GM19035 (cell line): ENCODE measurements around the gene PGRMC2.

Source experiments
- ATAC-seq: cut with Tn5 transposase; IDR thresholded peaks from one replicate; pipeline ENCODE4 v1.9.1; 2021; ENCODE audit not compliant: unreplicated experiment

The PGRMC2 gene

GRCh38 chr4:128225148-128225547, 62.5 kb downstream of the PGRMC2 start:
- no peak for ATAC-seq

DNA sequence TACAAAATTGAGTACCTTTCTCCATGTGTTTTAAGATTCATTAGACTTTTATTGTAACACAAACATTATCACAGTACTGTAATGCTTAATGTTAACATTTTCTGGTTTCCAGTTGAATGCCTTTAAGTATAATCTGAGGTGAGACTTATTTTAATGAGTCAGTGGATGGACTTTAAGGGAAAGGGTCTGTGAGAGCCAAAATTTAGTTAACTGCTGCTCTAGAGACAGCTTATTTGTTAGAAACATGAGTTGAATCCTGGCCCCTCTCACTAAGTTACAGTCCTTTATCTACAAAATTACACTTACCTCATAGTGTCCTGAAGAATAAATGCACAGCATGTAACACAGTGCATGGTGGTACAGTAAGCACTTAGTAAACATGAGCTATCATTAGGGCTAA, 66.0 kb downstream of the PGRMC2 start:
- no peak for ATAC-seq

DNA sequence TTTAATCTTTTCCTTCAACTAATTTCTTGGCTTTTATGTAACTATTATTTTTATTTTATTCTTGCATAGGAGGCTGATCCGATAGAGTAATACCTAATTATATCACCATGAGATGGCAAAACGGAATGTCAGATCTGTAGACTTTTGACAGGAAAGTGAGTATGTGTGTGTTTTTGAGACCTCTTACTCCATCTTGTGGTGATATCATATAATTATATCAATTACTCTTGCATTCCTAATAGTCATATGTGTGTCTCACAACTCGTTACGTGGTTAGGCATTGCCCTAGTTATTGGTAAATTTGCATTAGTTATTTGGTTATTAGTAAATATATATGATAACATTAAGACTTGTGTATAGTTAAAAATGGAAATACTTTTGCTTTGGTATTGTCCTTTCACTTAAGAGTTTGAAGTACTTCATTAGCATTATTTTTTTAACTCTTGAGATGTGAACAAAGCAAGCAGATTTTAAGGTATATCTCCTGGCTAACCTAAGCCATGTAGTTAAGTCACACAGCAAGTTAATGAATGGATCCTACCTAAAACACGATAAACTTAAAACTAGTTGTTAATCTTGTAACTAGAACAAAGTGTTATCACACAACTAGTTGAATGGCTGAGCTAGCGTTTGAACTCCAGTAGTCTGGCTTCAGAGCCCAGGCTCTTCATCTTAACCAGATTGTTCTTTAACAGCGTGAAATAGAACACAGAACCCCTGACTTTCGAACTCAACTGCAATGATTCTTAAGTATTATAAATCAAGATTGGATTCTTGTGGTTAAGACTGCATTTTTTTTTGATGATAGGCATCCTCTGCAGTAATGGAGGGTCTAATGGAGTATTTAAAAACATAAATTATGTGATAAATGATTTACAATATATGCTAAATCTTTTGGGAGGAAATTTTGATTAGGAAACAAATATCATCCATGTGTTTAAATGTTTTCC, 67.1 kb downstream of the PGRMC2 start:
- no peak for ATAC-seq
